ENCODE measurements around the gene TRMT2A.

TRMT2A gene

DNA sequence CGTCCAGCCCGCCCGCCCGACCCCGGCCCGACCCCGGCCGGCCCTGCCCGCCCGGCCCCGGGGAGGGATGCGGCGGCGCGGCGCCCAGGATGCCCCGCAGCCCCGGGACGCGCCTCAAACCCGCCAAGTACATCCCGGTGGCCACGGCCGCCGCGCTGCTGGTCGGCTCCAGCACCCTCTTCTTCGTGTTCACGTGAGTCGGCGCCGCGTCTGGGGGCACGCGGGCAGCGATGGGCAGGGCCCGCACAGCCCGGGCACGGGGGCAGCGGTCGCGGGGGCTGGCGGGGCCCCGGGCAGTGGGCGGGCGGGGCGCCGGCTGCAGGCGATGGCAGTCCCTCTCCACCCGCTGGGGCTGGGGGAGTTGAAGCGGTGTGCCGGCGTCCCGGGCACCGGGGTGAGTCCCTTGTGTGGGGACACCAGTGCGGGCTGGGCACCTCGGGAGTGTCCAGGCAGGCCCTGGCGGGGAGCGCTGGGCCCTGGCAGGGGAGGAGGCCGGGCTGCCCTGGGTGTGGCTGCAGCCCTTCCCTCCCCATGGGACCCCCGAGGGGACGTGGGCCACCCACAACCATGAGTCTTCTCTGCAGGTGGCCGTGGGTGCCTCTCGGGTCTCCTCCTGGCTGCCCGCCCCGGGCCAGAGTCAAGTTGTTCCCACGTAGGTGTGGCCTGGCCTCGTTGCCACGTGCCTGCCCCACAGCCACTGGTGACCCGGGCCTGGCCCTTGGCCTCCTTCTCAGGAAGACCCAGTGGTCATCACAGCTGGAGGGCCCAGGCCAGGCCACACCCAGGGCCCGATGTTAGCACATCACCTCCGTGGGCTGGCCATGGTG lies 15.0 kb upstream of the TRMT2A start:
- no peak for DNase-seq

DNA sequence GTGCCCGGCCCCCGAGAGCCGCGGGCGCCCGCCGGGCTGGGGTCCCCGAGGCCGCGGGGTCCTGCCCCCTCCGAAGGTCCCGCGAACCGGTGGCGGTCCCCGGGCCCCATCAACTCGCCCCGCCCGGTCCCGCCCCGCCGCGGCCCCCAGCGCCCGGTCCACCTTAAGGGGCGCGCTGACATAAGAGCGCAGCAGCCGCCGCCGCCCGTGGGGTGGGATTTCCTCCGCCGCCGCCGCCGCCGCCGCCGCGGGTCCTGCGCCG lies 14.5 kb upstream of the TRMT2A start, which contains the start of gene ZDHHC8:
Gene ZDHHC8 (plus strand): TSS at position 208 of the 262 bp plus-strand sequence. CDS start 144 bp downstream, outside the sequence.
- DNase-seq: peak; percentile 47

DNA sequence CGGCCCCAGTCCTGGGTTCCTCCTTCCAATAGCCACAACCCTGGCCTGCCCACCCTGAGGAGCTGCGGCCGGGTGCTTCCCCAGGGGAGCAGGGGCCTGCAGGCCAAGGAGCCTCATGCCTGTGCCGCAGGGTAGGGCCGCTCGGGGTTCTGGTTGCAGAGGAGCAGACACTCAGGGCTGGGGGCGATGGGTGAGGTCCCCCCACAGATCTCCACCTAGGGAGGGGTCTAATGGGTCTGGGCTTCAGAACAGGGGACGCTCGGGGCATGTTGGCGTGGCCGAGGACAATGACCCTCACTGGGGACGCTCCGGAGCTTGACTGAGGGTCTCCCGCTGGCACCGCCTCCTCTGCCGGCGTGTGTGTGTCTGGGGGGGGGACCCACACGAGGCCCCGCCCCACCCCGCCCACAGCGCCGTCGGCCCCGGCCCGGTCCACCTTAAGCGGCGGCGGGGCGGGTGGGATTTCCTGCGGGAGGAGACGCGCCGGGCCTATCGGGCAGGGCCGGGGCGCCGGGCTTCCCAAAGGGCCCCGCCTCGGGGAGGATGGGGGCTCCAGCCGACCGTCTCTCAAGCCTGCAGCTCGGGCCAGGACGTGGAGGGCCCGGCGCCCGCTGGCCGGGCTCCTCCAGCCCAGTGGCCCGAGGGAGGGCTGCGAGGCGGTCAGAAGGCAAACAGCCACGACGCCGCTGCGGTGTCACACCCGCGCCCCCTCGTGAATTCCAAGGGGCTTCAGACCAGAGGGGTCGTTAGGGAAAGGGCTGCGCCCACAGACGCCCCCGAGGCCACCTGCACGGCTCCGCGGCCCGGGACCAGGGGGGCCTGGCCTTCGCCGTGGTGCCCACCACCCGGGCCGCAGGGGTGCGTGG lies 13.9 kb upstream of the TRMT2A start:
- peak; percentile 82 for DNase-seq

DNA sequence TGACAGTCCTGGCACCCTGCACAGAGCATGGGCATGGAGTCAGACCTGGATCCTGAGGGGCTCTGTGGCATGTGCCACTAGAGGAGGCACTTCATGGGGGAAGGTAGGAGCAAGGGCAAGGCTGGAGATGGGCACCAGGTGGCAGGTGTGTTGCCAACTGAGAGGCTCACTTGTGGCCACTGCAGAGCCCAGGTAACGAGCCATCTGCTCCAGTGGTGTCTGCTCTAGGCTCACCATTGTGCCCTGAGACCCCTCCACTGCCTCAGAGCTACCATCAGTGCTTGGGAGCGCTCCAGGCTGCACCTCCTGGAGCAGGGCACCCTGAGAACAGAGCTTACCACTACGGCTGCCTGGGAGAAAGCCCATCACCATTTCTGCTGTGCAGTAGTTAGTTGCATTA lies 13.3 kb upstream of the TRMT2A start:
- DNase-seq: peak; percentile 19

DNA sequence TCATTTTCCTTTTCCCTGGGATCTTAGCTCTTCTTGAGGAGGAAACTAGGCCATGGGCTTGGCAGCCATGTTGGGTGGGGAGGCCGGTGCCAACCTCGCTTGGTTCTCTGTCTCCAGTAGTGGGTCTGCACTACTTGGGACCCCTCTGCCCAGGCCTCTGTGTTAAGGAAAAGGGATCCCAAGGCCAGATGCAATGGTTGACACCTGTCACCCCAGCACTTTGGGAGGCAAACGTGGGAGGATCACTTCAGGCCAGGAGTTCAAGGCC lies 12.7 kb upstream of the TRMT2A start:
- no peak for DNase-seq

DNA sequence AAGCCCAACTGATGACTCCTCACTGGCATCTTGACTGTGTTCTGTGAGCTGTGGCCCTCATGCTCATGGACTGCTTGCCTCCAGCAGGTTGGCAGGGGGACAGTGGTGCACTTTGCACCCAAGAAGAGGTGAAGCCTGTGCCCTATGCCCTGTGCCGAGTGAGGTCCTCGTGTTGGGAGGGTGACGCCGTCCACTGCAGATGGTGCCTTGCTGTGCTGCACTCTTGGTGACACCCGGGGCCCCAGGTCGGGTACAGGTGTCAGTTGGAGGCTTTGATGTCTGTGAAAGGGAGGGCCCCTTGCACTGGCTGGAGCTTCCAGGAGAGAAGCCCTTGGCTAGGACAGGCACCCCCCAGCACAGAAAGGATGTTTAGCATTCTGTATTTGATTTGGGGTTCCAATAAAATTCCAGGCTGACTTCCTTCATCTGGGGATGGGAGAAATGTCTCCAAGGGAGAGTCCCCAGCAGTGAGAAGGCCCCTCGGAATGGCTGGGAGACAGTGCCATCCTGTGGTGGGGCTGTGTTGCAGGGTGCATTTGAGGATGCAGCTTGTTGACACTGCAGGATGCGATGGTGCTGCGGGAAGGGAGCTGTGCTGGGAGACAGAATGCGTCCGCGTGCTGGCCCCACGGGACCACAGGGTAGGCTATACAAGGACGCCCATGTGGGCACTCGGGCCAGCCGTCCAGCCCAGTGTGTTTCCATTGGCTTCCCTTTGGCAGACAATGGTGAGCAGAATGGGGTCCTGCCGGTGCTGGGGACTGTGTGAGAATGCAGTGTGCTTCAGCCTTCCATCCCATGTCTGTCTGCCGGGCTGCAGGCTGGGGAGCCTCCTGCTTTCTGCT lies 12.1 kb upstream of the TRMT2A start:
- DNase-seq: peak; percentile 66

DNA sequence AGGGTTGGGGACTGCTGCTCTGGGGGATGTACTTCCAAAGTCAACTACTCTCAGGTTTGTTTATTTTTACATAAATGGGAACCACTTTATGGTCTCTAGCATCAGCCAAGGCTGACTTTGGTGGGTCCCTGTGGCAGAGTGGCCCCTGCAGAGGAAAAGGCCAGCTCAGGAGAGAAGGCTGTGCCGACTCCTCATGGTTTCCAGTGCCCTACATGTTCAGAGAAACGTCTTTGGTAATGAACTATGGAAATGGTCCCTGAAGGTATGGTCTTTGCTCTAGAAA lies 11.5 kb upstream of the TRMT2A start:
- no peak for DNase-seq

DNA sequence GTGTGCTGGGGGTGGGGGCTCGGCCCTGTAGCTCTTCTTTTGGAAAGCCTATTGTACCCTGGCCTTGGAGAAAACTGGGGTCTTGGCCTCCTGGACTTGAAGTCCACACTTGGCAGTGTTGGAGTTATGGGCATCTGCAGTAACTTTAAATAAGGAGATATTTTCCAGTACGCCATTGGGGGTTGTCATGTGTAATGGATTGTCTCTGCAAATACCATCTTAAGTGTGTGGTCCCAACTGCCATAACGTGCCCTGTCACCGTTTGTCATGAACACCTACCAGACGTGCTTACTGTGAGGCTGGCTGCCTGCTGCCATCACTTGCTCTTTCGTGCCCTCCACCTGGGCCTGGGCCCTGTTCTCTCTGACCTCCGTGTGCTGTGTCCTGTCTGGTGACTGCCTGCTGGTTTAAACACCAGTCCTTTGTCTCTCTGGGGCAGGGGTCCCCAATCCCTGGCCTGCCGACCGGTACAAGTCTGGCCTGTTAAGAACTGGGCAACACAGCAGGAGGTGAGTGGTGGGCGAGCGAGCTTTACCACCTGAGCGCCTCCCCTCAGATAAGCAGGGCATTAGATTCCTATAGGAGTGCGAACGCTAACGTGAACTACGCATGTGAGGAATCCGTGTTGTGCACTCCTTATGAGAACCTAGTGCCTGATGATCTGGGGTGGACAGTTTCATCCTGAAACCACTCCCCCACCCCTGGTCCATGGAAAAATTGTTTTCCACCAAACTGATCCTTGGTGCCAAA lies 11.0 kb upstream of the TRMT2A start:
- DNase-seq: no peak

DNA sequence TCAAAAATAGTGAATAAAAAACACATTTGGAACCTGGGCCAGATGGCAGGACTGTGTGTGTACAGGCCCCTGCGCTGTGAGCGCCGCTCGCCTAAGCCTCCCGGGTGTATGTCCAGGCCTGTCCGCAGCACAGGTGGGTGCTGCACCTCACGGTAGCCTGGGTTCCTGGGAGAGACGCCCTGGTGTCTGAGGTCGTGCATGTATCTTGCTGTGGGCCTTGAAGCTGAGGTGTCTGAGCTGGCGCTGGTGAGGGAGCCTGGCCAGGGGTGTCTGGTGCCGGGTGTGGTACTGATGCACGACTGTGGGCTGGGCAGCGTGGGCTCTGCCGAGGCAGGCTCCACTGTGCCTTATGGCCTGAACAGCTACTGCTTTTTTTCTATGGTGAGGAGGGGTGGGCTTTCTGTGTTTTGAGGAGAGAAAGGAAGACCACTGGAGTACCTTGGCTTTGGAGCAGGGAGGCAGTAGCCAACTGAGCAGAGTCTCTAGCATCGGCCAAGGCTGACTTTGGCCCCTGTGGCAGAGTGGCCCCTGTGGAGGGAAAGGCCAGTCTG lies 10.4 kb upstream of the TRMT2A start:
- no peak for DNase-seq

DNA sequence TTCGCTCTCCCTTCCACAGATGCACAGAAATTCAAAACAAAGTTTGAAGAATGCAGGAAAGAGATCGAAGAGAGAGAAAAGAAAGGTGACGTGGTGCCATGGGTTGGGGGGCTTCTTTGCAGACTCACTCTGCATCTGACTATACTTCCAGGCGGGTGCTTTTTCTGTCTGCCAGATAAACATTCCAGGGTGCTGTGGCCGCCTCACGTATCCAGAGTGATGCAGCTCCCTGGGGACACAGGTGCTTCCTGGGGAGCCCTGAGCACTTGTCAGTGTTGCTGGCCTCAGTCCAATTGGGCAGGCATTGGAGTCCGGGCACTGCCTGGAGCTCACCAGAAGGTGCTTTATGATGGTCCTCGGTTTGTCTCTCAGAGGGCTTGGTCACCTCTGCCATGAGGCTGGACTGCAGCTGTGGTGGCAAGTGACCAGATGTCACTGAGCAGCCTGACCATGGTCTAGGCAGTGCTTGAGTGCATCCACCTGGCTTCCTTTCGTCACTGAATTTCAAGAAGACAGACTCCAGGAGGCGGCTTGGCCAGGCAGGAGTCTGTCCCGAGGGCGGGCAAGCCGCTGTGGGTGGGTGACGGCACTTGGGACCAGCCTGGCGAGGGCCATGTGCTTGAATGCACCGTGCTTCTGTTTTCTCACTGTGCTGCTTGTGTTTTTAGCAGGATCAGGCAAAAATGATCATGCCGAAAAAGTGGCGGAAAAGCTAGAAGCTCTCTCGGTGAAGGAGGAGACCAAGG lies 9.4 kb upstream of the TRMT2A start:
- DNase-seq: no peak

DNA sequence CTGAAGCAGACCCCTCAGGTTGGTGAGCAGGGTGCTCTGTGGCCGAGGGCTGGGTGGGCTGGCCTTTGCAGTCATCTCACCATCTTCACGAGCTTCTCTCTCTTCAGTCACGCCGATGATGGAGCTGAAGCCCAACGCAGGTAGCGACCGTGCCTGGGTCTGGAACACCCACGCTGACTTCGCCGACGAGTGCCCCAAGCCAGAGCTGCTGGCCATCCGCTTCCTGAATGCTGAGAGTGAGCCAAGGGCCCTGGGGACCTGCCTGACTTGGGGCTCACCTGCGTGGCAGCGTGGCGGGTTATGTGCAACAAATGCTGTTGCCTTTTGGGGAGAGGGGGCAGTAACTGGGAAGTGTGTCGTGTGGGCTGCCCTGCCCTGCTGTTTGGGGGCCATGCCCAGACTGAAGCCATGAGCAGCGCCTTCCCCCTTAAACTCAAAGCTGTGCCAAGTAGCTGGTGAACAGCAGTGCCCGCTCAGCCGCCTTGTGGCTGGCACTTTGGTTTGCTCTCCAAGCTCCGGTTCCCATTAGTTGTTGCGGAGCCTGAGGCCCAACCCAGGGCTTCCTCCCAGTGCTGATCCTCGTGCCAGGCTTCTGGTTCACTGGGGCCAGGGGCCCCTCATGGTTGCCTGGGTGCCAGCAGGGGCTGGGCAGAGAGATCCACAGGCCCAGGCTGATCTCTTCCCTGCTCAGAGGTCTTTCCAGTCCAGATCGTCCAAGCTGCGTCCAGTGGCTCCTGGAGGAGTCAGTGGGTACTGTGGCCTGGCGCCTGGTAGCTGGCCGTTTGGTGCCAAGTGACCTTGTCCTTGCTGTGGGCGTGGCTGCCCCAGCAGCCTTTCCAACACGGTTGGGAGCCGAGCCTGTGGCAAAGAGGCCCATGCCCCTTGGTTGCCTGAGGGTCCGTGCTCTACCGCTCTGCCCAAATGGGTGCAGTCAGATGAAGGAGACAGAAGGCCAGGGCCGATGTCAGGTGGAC lies 8.5 kb upstream of the TRMT2A start:
- DNase-seq: no peak

DNA sequence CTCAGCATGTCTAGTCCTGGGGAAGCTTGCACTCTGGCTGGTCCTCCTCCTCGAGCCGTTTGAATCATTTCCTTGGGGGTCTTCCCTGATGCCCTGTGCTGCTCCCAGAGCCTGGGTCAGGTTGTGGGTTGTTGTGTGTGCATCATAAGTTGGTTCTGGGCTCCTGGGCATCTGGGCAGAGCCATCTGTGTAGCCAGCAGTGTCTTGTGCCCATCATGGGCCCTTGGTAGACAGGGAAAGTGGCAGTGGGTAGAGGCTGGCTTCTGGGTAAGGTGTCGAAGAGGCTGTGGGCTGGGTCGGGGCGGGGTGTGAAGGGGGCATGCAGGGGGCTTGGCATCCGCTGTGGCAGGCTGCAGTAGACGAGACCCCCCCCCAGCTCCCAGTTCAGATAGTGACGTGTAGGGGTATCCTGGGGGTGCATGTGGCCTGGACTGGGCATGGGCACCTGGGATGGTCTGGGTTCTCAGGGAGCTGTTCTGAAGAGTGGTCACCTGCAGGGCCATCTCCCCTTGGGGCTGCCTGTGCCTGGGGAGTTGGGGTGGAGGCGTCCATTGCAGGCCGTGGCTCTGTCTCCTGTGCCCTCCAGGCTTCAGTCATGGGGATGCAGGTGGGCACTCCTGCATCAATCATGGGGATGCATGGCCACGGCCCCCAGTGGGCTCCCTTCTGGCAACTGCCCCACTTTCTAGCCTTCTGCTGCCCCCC lies 7.2 kb upstream of the TRMT2A start:
- no peak for DNase-seq

DNA sequence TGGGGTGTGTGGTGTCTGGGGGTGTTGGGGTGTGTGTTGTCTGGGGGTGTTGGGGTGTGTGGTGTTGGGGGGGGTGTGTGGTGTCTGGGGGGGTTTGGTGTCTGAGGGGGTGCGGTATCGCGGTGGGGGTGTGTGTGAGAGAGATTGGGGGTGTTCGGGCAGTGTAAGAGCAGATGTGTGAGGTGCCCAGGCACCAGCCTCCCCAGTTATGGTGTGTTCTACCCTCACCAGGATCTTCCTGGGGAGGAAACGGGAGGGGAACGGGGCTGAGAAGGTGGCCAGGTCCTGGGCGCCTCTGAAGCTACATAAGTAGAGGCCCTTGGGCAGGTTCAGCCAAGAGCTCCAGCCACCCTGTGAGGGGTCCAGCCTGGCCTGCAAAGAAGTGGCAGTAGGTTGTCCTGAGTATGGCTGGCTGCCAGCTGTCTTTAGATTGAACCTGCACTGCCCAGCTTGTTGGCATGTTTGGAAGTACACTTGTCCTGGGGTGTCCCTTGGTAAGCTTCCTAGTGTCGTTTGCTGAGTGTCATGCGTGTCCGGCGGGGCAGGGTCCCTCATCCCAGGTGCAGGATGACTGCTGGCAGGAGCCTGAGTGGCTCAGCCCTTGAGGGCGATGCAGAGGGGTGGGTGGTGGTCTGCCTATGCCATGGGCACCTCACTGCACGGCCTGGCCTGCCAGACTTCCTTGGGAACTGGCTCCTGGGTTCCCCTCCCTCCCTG lies 6.5 kb upstream of the TRMT2A start:
- DNase-seq: no peak

DNA sequence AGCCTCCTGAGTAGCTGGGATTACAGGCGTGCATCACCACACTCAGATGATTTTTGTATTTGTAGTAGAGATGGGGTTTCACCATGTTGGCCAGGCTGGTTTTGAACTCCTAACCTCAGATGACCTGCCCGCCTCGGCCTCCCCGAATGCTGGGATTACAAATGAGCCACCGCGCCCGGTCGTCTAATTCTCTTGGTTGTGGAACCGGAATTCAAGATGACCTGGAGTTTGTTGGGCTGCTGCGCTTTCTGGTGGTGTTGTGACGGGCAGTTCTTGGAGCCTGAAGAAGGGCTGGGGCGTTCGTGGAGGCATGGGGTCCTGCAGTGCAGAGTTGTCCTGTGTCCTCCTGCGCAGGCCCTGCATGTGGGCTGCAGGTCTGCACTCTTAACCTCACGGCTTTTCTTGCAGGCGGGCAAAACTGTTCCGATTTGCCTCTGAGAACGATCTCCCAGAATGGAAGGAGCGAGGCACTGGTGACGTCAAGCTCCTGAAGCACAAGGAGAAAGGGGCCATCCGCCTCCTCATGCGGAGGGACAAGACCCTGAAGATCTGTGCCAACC lies 4.9 kb upstream of the TRMT2A start:
- DNase-seq: no peak

DNA sequence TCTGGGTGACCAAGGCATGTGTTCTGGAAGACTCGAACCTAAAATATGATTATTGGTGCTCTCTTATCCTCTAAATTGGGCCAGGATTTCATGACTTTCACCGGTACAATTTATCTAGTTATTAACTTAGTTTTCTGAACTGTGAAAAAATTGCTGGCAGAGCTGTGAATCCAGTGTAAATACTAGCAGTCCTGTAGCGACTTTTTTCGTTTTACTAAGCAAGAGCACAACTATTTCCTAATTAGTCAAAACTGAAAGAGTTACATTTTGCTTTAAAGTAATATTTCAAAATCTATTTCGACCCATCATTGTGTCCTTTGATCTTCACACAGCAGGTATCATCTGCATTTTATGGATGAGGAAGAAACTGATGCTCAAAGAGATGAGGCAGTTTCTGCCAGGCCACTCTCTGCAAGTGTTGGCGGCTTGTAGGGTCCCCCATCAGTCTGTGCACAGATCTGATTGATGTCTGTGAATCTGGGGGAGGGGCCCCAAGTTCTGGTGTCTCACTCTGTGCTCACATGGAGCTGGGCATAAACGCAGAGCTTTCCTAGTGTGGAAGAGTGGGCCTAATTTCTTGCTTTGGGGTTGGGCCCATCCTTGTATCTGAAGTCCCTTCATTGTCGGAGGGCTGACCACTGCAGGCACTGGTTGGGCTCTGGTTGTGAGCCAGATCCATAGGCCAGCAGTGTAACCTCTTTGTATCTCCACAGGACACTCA lies 1.4 kb upstream of the TRMT2A start:
- DNase-seq: no peak

DNA sequence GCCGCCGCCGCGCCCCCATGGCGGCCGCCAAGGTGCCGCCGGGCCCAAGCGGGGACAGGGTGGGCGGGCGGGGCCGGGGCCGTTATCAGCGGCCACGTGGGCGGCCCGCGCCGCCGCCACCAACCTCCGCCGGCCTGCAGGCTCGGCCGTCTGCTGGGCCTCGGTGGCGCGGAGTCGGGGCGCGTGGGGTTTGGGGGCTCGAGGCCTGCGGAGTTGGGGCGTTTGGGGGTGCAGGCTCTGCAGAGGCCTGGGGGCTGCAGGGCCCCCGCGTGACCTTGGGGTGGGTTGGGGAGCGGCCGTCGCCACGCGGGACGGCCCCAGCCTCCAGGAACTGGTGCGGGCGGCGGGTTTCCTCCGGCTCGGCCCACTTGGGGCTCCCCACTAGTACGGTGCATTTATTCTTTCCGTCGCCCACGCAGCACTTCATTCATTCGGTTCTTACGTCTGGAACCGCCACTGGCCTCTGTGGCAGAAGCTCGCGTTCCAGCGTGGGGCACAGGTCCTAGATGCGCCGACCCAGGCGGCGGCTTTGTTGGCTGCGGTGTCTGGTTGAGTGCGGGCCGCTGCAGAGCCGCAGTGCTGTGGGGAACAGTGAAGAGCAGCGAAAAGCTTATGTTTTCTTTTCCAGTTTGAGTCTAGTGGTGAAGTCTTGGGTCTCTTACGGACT lies 740 bp upstream of the TRMT2A start:
- DNase-seq: peak; percentile 58

DNA sequence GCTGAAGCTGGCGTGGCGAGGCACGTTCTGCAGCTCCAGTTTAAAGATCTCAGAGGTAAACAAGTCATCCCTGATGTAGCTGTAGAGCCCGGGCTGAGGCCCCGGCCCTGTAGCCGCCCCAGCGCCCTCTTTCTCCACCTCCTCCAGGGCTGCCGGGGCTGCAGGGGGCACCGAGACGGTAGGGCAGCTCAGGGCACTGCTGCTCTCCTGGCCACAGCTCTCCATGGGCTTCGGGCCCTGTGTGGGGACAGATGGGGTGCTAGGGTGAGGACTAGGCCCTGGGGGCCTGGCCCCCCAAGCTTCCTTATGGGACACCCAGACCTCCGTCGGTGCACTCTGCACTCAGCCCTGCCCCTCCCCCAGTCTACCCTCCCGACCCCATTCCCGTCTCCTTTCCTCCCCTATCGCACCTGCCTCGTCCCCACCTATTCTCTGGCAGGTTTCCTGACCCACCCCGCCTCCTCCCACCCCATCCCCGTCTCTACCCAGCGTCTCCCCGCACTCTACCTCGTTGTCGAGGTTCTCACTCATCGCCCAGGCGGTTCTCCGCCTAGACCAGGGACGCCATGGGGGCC lies 563 bp downstream of the TRMT2A start:
- DNase-seq: no peak

Measured in CD4-positive, alpha-beta T cell treated with Interleukin-21 for 1 hour (primary cell).